NCI-H2107 (cell line): ENCODE measurements around the gene DGKD.

Experiments
- DNase-seq: peaks from one replicate; lab custom pipeline; 2025; lab: John Stamatoyannopoulos, UW

DGKD gene

GRCh38 chr2:233336541-233336940 lies 17.8 kb upstream of the DGKD start:
- DNase-seq: no peak

- no peak for DNase-seq
Measured at GRCh38 chr2:233338046-233338445, 16.2 kb upstream of the DGKD start.

GRCh38 chr2:233338812-233339368 lies 15.4 kb upstream of the DGKD start:
- DNase-seq: no peak

GRCh38 chr2:233339427-233339826 lies 14.9 kb upstream of the DGKD start:
- DNase-seq: no peak

GRCh38 chr2:233341296-233341695 lies 13.0 kb upstream of the DGKD start:
- no peak for DNase-seq

- DNase-seq: no peak
Measured at GRCh38 chr2:233342301-233342700, 12.0 kb upstream of the DGKD start.

GRCh38 chr2:233343171-233343705 lies 11.1 kb upstream of the DGKD start:
- no peak for DNase-seq

- no peak for DNase-seq
Measured at GRCh38 chr2:233346376-233346775, 7.9 kb upstream of the DGKD start.

GRCh38 chr2:233346930-233347329 lies 7.4 kb upstream of the DGKD start:
- no peak for DNase-seq

- DNase-seq: no peak
Measured at GRCh38 chr2:233349005-233349998, 5.0 kb upstream of the DGKD start.

- no peak for DNase-seq
Measured at GRCh38 chr2:233350708-233351107, 3.6 kb upstream of the DGKD start.

GRCh38 chr2:233351423-233351822 lies 2.9 kb upstream of the DGKD start:
- DNase-seq: no peak

- DNase-seq: no peak
Measured at GRCh38 chr2:233352141-233352842, 2.0 kb upstream of the DGKD start.

- DNase-seq: no peak
Measured at GRCh38 chr2:233353101-233353768, 1.1 kb upstream of the DGKD start.

GRCh38 chr2:233354500-233354924 lies 218 bp downstream of the DGKD start:
- no peak for DNase-seq

GRCh38 chr2:233354971-233355574 lies 779 bp downstream of the DGKD start:
- no peak for DNase-seq

GRCh38 chr2:233355916-233356315 lies 1.6 kb downstream of the DGKD start:
- no peak for DNase-seq

GRCh38 chr2:233356546-233357308 lies 2.4 kb downstream of the DGKD start:
- DNase-seq: no peak

GRCh38 chr2:233358335-233358734 lies 4.0 kb downstream of the DGKD start:
- DNase-seq: no peak

- DNase-seq: no peak
Measured at GRCh38 chr2:233358947-233359346, 4.7 kb downstream of the DGKD start.

GRCh38 chr2:233359823-233360222 lies 5.5 kb downstream of the DGKD start:
- no peak for DNase-seq
